Head of caudate nucleus (tissue), 42 donors: Measurements from ENCODE around the gene STEAP3.

Source experiments
- DNase-seq, 42 donors: peaks; one replicate each; pipeline versions ENCODE4 v3.0.0 to v3.0.0-alpha.2; 2020 to 2021; ENCODE audit warnings: mixed read lengths in 7 of 42
- intact Hi-C: fragments of 100-400 bp; cut with DNase I; formaldehyde crosslinking; loops from one replicate; pipeline ENCODE4 v1.15.0; 2022

Gene STEAP3

GRCh38 chr2:119307419-119308140, 83.9 kb downstream of the STEAP3 start:
- no peak for DNase-seq
- intact Hi-C loops: no loop called here

DNA sequence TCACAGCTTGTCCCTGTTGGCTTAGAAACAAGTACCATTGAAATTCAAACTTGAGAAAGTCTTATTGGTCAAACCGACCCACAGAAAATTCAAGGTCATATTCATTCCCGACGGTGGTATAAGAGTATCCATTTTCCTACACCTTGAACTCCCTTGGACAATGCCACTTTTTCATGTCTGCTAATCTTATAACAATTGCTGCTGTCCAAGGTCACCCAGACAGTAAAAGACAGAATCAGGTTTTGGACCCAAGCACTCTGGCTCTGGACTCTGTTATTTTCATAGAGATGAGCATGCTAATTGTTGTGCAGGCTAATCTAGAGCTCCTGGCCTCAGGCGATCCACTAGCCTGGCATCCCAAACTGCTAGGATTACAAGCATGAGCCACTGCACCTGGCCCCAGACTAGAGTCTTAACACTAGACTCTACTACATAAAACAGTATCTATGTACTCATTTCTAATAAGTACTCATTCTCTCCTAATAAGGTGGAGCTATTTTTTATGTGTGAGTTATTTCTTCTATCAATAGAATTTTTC, 85.2 kb downstream of the STEAP3 start:
- no peak for DNase-seq
- intact Hi-C loops: no loop called here

- DNase-seq: peak in 1 of 42 donors; percentile 14
- intact Hi-C loops: loop anchor here (5.0 kb wide), 1 partner anchor 429 kb away; no protein-coding TSS in a partner anchor
Observed at GRCh38 chr2:119311371-119311770, 87.7 kb downstream of the STEAP3 start.

DNA sequence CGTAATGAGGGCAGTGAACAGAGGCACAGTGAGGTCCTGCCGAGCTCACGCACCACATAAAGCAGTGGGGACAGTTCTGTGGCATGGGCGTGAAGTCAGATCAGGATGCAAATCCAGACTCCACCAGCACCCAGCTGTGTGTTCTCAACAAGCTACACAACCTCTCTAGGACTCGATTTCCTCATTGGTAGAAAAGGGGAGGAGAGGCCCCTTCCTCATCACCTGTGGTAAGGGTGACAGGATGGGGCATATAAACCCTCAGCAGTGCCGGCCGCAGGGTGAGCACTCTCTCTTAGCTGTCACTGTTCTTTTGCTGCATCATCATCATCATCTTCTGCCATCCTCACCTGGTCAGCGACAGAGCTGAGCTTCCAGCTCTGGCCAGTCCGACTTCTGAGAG, 88.2 kb downstream of the STEAP3 start:
- intact Hi-C loops: loop anchor here (5.0 kb wide), 1 partner anchor 430 kb away; no protein-coding TSS in a partner anchor
- DNase-seq: no peak
